ENCODE measurements around the gene MMP27. TPM values are rescaled to one million over a fixed set of nuclear protein-coding genes. Genes with fewer than 3 reads are reported as not detected.
"Not testable (repeated sequence)": the region's sequence is repeated elsewhere in the genome, so short reads cannot be mapped to it uniquely, and the experiment has no call there.

Gene MMP27
- total RNA-seq = not detected

- intact Hi-C loops (cut with DNase I) = no loop called here
- TF ChIP-seq POLR2A (IDR thresholded peaks at IDR 0.05) = no peak
- no peak for TF ChIP-seq POLR2AphosphoS5 (IDR thresholded peaks at IDR 0.05)
- H3K4me1 ChIP-seq (replicated peaks) = no peaks in the 10 kb centered on the region
- no peaks in the 10 kb centered on the region for H3K9me3 ChIP-seq
- no peaks in the 10 kb centered on the region for H3K36me3 ChIP-seq
- 61% methylated on average over 5 of the region's 5 CpGs for WGBS
- H3K27me3 ChIP-seq (replicated peaks; ENCODE audit: insufficient read depth) = no peaks in the 10 kb centered on the region
- DNase-seq (ENCODE audit: low spot score) = no peak
- H3K27ac ChIP-seq = no peak within 1 kb of the TSS
- H3K4me3 ChIP-seq = no peak within 1 kb of the TSS
Measured at GRCh38 chr11:102705626-102706025, at the start of gene MMP27. TSS of gene MMP27 (minus strand) at chr11:102705769. CDS start at chr11:102705714, 55 bp downstream.

- H3K27me3 ChIP-seq (replicated peaks; ENCODE audit: insufficient read depth) = no peaks in the 10 kb centered on the region
- no peak overlapping the region for H3K27ac ChIP-seq
- no peaks in the 10 kb centered on the region for H3K4me1 ChIP-seq (replicated peaks)
- no peak for TF ChIP-seq POLR2A (IDR thresholded peaks at IDR 0.05)
- TF ChIP-seq POLR2AphosphoS5 (IDR thresholded peaks at IDR 0.05) = no peak
- TF ChIP-seq CTCF (IDR thresholded peaks at IDR 0.05) = no peak
- H3K4me3 ChIP-seq = no peak overlapping the region
- H3K9me3 ChIP-seq = no peaks in the 10 kb centered on the region
- 94% methylated on average over 1 of the region's 1 CpG for WGBS
- no peak for DNase-seq (ENCODE audit: low spot score)
- intact Hi-C loops (cut with DNase I) = no loop called here
- no peaks in the 10 kb centered on the region for H3K36me3 ChIP-seq
Measured at GRCh38 chr11:102753267-102753666, 47.7 kb upstream of the MMP27 start.

GRCh38 chr11:102751673-102752072 is 46.1 kb upstream of the MMP27 start:
- no peaks in the 10 kb centered on the region for H3K4me1 ChIP-seq (replicated peaks)
- intact Hi-C loops (cut with DNase I) = no loop called here
- H3K9me3 ChIP-seq = no peaks in the 10 kb centered on the region
- no peaks in the 10 kb centered on the region for H3K36me3 ChIP-seq
- H3K27me3 ChIP-seq (replicated peaks; ENCODE audit: insufficient read depth) = no peaks in the 10 kb centered on the region
- TF ChIP-seq POLR2AphosphoS5 (IDR thresholded peaks at IDR 0.05) (no peak), CTCF (IDR thresholded peaks at IDR 0.05) (no peak), POLR2A (IDR thresholded peaks at IDR 0.05) (no peak)
- no peak overlapping the region for H3K4me3 ChIP-seq
- DNase-seq (ENCODE audit: low spot score) = no peak
- no peak overlapping the region for H3K27ac ChIP-seq

- H3K36me3 ChIP-seq = no peaks in the 10 kb centered on the region
- no peak overlapping the region for H3K4me3 ChIP-seq
- H3K9me3 ChIP-seq = no peaks in the 10 kb centered on the region
Measured at GRCh38 chr11:102749101-102749722, 43.6 kb upstream of the MMP27 start.

GRCh38 chr11:102746746-102747578 is 41.4 kb upstream of the MMP27 start:
- H3K9me3 ChIP-seq; H3K27me3 ChIP-seq (replicated peaks; ENCODE audit: insufficient read depth); intact Hi-C loops (cut with DNase I); DNase-seq (ENCODE audit: low spot score); H3K36me3 ChIP-seq; H3K4me1 ChIP-seq (replicated peaks); H3K27ac ChIP-seq; H3K4me3 ChIP-seq: not testable (repeated sequence)
- 76% methylated on average over 29 of the region's 32 CpGs for WGBS

More at GRCh38 chr11:102749101-102749722, 43.6 kb upstream of the MMP27 start:
- Histone ChIP-seq H3K4me1 (replicated peaks) (no peaks in the 10 kb centered on the region), H3K27me3 (replicated peaks; ENCODE audit: insufficient read depth) (no peaks in the 10 kb centered on the region), H3K27ac (no peak overlapping the region)
- intact Hi-C loops (cut with DNase I) = no loop called here
- DNase-seq (ENCODE audit: low spot score) = no peak
- no peak for TF ChIP-seq POLR2A (IDR thresholded peaks at IDR 0.05)
- no peak for TF ChIP-seq CTCF (IDR thresholded peaks at IDR 0.05)
- TF ChIP-seq POLR2AphosphoS5 (IDR thresholded peaks at IDR 0.05) = no peak

- TF ChIP-seq POLR2A (IDR thresholded peaks at IDR 0.05) = no peak
- no peak for TF ChIP-seq CTCF (IDR thresholded peaks at IDR 0.05)
- H3K4me1 ChIP-seq (replicated peaks) = no peaks in the 10 kb centered on the region
- intact Hi-C loops (cut with DNase I) = no loop called here
Measured at GRCh38 chr11:102734650-102735049, 29.1 kb upstream of the MMP27 start.

More at GRCh38 chr11:102734650-102735049, 29.1 kb upstream of the MMP27 start:
- no peaks in the 10 kb centered on the region for H3K27me3 ChIP-seq (replicated peaks; ENCODE audit: insufficient read depth)
- no peak overlapping the region for H3K4me3 ChIP-seq
- H3K27ac ChIP-seq = no peak overlapping the region
- no peaks in the 10 kb centered on the region for H3K36me3 ChIP-seq
- H3K9me3 ChIP-seq = no peaks in the 10 kb centered on the region
- DNase-seq (ENCODE audit: low spot score) = no peak
